Right hindlimb (tissue), 1 donor: Measurements from ENCODE around the gene FSTL5.

ENCODE experiments used
- DNase-seq: peaks from one replicate; pipeline ENCODE4 v3.0.0-alpha.2; 2018

The FSTL5 gene

GRCh38 chr4:162102713-162103112 is 61.1 kb downstream of the FSTL5 start:
- no peak for DNase-seq

- no peak for DNase-seq
These were observed 62.5 kb downstream of the FSTL5 start for GRCh38 chr4:162101337-162101736.

GRCh38 chr4:162075726-162076125 is 88.1 kb downstream of the FSTL5 start:
- peak; percentile 26 for DNase-seq

DNA sequence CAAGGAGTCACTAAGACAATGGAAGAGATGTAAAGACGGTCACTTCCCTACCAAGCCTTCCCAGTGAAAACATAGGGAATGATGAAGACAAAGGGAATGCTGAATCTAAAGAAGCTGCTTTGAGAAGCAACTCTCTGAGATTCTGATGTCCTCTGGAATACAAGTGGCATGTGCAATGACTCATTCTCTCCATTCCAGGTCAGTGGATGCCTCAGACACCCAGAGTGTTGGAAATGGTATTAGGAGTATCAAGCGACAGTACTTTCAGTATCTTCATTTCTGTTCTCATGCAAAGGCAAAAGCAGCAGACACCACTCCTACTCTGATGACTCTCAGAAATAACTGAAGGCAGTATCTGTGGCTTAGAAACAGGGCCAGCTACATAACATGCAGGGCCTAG is 102.6 kb downstream of the FSTL5 start:
- DNase-seq: no peak

GRCh38 chr4:162059656-162060055 is 104.1 kb downstream of the FSTL5 start:
- no peak for DNase-seq

DNA sequence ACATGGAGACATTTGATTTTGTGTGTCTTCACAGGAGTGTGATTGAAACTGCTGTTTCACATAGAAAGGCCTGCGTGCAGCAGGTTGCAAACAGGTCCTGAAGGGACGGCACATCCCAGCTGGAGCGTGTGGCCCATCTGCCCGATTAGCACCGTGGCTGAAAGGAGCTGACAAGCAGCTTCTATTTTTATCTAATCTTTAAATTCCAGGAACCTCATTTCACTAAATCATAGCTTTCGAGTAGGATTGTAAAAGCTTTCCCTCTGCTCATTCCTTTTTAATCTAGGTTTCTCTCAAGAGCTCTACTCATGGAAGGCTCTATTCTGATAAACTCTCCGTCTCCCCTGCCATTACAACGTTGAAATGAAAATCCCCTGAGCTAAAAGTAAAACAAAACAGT is 106.8 kb downstream of the FSTL5 start:
- no peak for DNase-seq

- no peak for DNase-seq
These were observed 117.7 kb downstream of the FSTL5 start for GRCh38 chr4:162046135-162046534.

DNA sequence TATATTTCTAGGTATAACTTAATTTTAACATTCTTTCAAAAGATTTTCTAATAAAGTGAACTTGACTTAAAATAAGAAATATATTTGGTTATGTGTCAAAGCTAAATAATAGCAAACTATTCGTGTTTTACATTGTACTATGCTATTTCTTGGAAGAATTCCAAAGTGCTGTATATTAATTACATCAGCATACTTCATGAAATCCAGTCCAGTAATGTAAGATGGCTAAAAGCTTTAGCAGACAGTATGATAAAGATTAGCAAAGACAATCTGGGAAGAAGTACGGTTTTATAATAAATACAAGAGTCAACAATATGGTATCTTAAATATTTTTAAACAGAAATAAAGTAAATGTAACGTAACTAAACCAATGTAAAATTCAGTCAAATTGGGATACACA is 125.7 kb downstream of the FSTL5 start:
- DNase-seq: no peak

GRCh38 chr4:162017863-162018262 is 145.9 kb downstream of the FSTL5 start:
- no peak for DNase-seq

DNA sequence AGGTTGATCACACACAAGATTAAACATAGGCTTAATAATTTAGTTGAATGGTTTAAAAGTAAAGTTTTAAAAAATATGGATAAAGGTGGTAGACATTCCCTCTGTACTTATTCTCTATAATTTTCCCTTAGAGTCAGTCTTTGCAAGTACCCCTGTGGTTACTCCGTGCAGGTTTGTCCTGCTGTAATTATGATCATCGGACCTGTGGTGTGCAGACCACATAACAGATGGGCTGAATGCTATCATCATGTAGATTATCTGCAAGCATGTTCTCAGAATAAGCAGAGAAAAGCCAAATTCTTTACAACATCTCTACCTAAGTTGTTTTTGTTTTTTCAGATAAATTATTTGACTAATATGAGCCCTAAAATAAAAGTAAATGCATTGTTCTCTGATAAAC is 146.8 kb downstream of the FSTL5 start:
- no peak for DNase-seq

DNA sequence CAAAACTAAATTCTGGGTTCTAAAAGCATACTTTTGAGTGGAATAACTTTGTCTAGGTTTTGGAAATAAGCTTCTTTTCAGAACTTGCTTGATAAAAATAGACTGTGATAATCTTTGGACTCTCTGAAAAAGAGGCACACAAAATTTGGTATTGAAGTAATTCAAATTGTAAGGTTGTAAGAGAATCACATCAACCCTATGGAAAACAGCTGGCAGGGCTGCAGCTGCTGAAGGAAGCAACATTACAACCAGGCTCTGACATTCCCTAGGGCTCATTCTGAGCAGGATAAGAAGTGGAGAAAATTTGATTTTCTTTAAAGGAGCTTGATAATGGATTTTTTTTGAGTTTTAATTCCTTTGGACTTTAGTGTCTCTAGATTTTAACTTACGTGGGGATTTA is 147.6 kb downstream of the FSTL5 start:
- DNase-seq: peak; percentile 28

DNA sequence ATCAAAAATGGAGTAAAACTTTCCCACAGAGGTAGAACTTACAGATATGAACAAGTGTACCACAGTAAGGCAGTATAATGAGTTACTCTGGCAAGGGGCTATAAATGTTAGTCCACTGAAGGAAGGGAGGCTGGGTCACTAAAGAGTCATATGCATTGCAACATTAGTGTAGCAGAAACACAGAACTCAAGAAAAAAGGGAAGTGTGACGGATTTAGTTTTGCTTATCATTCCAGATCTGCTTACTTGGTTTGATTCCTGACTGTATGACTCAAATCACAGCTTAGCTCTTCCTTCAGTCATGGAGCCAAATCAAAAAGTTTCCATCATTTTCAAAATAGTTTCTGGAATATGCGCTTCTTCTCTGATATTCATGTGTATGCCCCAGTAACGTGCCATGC is 148.7 kb downstream of the FSTL5 start:
- DNase-seq: no peak

DNA sequence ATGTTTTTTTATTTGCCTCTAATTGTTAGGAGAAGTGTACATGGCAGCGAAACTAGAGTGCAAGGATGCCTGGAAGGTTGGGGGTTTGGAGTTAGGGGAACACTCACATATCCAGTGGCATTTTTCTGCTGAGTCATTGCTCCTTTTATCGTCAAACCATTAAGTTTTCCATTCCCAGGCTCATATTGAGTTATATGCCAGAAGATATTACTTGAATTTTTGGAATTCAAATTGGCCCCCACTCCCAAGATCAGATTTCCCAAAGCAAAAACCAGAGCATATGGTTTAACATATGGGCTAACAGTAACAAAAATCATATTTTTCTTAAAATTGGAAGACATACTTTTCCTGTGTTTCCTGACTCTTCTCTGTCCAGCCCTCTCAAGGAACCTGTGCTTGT is 152.7 kb downstream of the FSTL5 start:
- DNase-seq: no peak

DNA sequence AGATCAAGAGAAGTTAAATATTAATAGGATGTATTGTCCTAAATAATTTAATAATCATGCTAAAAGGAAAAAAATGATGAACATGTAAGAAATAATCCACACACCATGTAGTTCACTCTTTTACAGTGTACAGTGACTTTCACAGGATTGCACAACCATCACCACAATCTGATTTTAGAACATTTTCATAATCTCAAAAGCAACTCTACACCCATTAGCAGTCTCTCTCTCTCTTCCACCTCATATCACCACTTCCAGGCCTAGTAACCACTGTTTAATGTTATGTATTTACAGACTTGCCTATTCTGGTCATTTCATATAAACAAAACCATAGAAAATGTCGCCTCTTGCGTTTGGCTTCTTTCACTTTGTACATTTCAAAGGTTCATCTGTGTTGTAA is 153.4 kb downstream of the FSTL5 start:
- no peak for DNase-seq

DNA sequence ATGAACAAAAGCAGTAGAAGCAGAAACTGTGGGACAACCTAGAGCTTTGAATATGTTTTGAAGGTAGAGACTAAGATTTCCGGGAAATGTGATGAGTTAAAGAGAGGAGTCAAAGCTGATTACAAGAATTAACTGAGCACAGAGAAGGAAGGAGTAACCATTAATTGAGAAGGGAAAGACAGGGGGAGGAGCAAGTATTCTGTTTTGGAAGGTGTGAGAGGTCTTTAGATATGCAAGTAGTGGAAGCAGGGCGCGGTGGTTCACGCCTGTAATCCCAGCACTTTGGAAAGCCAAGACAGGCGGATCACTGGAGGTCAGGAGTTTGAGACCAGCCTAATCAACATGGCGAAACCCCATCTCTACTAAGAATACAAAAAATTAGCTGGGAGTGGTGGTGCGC is 171.5 kb downstream of the FSTL5 start:
- DNase-seq: no peak

DNA sequence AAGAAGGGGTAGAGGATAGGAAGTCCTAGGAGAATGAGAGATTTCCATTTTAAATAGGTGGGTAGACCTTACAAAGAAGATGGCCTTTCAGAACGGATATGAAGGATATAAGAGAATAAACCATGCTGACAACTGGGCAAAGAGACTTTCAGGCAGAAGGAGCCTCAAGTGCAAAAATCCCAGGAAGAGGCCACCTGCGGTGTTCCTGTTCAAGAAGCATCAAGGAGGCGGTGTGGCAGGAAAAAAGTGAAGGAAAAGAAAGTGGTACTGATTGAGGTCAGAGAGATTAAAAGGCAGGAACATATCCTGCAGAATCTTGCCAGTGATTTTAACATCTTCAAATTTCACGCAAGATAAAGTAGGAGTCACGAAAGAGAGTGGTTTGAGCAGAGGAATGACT is 172.0 kb downstream of the FSTL5 start:
- no peak for DNase-seq

GRCh38 chr4:161990721-161991120 is 173.1 kb downstream of the FSTL5 start:
- DNase-seq: no peak

- DNase-seq: no peak
These were observed 174.9 kb downstream of the FSTL5 start for GRCh38 chr4:161988946-161989345.

- no peak for DNase-seq
These were observed 176.2 kb downstream of the FSTL5 start for GRCh38 chr4:161987611-161988010.

DNA sequence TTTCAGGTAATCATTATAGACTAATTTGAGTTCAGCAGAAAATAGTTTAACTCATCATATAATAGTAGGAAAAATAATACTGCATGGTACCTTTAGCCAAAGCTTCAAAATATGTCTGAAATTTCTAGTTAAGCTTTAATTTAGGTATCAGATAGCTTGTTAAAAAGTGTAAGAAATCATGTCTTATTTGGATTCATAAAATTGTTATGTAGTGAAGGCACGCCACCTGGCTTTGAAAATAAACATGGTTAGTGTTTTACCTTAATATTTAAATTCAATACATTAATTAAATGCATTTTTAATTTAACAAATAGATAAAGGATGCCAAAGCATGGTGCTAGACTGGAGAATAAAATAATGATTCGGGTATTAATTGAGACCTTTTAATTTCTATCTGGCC is 211.4 kb downstream of the FSTL5 start:
- DNase-seq: no peak

DNA sequence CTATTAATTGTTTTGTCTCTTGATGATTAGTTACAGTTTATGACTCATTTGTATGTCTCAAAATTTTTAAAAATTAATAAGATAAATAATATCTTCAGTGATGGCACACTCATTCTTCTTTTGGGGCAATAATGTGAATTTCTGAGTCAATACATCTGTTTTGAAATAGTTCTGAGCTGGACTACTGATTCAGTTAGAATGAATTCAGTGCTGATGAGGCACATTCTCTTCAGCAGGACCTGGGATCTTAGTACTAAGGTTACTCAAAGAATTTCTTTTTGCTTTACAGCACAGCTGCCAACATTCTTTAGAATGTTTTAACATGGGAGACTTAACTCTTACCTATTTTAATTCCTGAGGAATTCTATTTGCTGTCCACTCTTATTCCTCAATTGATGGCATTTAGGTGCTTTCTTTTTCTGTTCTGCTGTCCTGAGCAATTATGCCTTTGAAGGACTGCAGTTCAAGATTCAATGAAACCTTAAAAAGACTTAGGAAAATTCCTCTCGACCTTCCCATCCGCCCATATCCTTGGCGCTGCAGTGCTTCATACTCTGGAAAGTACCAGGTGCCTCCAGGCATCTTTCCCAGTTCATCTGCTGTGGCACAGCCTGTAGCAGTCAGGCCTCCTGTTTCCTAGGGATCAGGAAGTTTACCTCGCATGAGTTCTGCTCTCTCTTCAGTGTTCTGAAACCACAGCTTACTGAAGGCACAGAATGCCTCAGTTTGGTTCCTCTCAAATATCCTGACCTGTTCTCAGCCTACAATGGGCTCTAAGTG is 213.7 kb downstream of the FSTL5 start:
- DNase-seq: no peak

DNA sequence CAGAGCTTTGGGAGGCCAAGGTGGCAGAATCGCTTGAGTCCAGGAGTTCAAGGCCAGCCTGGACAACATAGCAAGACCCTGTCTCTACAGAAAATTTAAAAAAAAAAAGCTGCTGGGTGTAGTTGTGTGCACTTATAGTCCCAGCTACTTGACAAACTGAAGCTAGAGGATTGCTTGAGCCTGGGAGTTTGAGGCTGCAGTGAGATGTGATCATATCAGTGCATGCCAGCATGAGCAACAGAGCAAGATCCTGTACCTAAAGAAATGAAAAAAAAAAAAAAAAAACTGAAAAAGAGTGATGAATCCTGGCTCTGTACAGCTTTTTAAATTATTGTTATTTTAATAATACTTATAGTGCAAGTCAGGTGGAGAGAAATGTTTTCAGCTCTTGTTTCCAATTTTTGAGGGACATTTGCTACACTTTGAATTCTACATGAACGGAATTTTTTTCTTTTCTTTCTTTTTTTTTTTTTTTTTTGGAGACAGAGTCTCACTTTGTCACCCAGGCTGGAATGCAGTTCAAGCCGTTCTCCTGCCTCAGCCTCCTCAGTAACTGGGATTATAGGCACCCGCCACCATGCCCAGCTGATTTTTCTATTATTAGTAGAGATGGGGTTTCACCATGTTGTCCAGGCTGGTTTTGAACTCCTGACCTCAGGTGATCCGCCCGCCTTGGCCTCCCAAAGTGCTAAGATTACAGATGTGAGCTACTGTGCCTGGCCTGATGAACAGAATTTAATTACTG is 215.6 kb downstream of the FSTL5 start:
- no peak for DNase-seq

DNA sequence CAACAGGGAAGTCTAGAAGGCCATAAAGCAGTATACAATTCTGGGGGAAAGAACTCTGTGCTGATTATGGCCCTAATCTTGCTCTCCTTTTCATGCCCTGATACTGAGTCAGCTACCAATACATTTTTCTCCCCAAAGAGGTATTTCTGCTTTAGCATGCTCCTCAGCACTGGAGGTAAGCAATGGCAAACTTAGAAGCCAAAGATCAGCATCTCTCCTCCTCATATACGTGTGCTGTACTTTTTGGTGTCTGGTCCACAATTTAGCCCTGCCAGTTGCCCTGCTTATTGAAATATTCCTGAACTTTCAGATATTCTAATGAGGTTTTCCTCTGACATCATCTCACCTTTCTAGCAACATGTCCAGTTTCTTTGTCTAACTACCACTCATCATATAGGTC is 226.2 kb downstream of the FSTL5 start:
- DNase-seq: no peak
